AG09309 (cell line): Measurements from ENCODE around the gene GALNT4.

Source experiments
- DNase-seq: peaks from one replicate; pipeline ENCODE4 v3.0.0-alpha.2; 2010; ENCODE audit warnings: low read depth
- H3K4me3 ChIP-seq: 2 replicates; pipeline ENCODE4 v1.5.1; 2011; ENCODE audit warnings: mild to moderate bottlenecking, low read depth, low read length, moderate library complexity; ENCODE audit not compliant: control insufficient read depth
- TF ChIP-seq, protein P1 (sequence below): IDR thresholded peaks from 2 replicates; pipeline ENCODE4 v1.5.1; 2011; ENCODE audit warnings: mild to moderate bottlenecking, low read depth, low read length, inconsistent platforms; ENCODE audit not compliant: insufficient read depth, control insufficient read depth; ENCODE audit errors: missing control alignments

Gene GALNT4

DNA sequence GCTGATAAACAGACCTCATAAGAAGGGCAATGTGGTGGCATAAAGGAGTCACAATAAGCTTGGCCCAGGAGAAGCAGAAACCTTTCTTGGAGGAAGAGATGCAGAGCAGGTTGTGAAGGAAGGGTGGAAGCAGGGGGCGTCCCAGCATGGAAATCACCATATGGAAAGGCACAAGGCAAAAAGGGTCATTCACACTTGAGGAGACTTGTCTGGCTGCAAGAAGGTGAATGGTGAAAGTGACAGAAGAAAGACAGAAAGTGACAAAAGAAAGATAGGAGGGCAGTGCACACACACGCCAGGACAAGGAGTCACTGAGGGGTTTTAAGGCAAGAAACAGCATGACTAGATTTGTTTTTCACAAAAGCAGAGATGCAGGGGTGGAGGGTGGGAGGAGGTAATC lies 38.3 kb downstream of the GALNT4 start:
- TF ChIP-seq, protein P1, sequence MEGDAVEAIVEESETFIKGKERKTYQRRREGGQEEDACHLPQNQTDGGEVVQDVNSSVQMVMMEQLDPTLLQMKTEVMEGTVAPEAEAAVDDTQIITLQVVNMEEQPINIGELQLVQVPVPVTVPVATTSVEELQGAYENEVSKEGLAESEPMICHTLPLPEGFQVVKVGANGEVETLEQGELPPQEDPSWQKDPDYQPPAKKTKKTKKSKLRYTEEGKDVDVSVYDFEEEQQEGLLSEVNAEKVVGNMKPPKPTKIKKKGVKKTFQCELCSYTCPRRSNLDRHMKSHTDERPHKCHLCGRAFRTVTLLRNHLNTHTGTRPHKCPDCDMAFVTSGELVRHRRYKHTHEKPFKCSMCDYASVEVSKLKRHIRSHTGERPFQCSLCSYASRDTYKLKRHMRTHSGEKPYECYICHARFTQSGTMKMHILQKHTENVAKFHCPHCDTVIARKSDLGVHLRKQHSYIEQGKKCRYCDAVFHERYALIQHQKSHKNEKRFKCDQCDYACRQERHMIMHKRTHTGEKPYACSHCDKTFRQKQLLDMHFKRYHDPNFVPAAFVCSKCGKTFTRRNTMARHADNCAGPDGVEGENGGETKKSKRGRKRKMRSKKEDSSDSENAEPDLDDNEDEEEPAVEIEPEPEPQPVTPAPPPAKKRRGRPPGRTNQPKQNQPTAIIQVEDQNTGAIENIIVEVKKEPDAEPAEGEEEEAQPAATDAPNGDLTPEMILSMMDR: no peak
- DNase-seq: no peak
- H3K4me3 ChIP-seq: no peak overlapping the region

DNA sequence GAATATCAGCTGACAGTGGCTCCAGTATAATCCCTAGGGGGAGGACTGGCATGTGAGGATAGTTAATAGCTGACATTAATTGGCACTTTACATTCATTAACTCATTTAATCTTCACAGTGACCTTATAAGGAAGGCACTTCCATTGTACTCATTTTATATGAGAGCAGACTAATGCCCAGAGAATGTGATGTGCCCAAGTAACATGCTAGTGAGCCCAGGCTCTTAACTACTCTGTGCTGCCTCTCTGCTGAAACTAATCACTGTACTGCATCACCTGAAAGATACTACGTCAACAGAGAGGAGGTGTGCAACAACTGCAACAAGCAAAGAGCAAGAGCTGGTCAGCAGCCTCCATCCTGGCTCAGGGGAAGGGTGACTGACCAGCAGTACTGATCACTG lies 40.1 kb downstream of the GALNT4 start:
- DNase-seq: no peak
- TF ChIP-seq, protein P1: no peak
- no peak overlapping the region for H3K4me3 ChIP-seq

DNA sequence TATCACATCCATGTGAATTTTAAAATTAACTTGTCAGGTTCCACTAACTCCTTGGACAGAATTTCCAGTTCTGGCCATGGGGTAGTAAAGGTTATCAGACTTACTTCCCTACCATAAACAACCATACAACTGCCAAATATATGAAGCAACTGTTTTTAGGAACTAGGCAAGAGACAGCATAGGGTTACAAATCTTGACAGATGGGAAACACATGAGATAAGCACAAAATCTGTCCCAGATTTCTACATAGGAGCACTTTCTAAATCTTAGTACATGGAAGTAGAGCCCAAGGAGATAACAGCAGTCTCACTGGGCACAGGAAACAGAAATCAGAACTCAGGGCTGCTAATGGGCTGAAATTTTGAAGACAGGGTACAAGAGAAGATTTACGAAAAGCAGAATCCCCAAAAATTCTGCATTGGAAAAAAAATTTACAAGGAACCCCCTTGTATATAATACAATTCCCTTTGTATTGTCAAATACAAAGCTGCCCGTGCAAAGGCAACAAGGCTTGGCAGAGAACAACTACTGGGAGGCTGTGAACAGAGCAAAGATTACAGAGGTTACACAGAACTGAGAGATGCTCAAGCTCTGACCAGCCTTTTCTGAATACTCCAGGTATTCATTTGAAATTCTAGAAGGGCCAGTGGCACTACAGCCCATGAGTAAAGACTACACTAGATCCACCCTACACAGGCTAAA lies 43.2 kb downstream of the GALNT4 start:
- no peak for DNase-seq
- H3K4me3 ChIP-seq: no peak overlapping the region
- TF ChIP-seq, protein P1: no peak

DNA sequence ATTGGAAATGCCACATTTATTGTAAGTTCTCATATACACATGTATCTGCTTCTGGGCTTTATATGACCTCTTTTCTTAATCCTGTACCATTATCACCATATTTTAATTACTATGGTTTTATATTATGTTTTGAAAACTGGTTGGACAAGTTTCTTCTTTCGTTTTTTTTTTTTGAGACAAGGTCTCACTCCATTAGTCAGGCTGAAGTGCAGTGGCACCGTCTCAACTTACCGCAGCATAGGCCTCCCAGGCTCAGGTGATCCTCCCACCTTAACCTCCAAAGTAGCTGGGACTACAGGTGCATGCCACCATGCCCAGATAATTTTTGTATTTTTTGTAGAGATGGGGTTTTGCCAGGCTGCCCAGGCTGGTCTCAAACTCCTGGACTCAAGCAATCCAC lies 44.6 kb downstream of the GALNT4 start:
- H3K4me3 ChIP-seq: no peak overlapping the region
- TF ChIP-seq, protein P1: no peak
- DNase-seq: no peak

DNA sequence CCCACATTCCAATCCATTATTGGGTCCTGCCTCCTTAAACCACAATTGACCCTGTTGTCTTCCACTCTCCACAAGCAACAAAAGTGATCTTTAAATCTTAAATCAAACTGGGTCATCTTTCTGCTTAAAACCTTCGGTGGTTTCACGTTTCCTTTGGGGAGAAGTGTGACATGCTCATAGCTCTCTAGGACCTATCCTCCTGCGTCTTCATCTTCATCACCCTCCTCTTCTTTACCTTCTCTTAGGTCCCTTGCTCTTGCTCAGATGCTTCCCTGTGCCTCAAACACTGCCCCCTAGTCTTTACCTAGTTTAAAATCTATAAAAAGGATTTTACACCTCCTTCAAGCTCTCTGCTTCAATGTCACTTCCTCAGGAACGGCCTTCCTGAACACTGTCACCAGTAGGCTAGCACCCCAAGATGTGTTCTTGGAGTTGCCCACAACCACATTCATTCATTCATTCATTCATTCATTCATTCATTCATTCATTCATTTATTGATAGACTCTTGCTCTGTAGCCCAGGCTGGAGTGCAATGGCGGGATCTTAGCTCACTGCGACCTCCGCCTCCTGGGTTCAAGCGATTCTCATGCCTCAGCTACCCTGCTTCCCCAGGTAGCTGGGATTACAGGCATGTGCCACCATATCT lies 46.8 kb downstream of the GALNT4 start:
- TF ChIP-seq, protein P1: no peak
- DNase-seq: no peak
- H3K4me3 ChIP-seq: no peak overlapping the region

DNA sequence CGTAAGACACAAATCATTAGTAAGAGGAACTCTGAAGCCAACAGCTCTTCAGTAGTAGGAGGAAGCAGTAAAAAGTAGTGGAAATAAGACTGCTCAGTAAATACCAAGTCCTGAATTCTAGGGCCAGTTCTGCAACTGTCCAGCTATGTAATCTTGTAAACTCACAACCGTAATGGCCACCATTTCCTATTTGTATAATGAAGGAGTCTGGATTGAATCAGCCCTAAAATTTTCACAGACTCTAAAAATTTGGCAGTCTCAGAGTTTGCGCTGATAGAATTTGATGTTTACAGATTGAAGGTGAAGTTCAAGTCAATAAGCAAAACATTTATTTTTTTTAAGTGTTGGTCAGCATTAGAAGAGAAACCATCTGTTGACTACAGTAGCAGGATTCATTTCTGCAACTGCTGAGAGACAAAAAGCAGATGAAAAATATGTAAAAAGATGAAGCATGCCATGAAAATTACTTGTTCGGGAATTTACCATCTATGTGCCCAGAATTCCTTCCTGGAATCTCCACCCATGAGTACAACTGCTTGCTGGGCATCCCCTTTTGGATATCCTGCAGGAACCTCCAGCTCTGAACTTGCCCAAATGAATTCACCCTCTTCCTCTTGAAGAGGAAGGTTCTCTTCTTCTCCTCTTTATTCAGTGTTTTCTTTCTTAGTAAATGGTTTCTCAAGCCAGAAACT lies 47.5 kb downstream of the GALNT4 start:
- TF ChIP-seq, protein P1: no peak
- no peak overlapping the region for H3K4me3 ChIP-seq
- no peak for DNase-seq
